ENCODE results near the gene UVSSA.

DNA sequence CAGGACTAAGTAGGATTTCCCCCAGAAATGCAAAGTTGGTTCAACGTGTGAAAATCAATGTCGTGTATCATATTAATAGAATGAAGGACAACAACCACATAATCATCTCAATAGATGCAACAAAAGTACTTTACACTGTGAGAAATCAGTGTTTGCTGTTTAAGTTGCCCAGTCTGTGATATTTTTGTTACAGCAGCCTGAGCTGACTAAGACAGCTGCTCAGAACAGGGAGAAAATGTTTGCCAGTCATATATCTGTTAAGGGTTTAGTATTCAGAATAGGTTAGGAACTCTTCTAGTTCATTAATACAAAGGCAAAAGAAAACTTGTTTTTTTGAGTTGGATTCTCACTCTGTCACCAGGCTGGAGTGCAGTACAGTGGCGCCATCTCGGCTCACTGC, 44.8 kb upstream of the UVSSA start:
- TF ChIP-seq, protein P1, sequence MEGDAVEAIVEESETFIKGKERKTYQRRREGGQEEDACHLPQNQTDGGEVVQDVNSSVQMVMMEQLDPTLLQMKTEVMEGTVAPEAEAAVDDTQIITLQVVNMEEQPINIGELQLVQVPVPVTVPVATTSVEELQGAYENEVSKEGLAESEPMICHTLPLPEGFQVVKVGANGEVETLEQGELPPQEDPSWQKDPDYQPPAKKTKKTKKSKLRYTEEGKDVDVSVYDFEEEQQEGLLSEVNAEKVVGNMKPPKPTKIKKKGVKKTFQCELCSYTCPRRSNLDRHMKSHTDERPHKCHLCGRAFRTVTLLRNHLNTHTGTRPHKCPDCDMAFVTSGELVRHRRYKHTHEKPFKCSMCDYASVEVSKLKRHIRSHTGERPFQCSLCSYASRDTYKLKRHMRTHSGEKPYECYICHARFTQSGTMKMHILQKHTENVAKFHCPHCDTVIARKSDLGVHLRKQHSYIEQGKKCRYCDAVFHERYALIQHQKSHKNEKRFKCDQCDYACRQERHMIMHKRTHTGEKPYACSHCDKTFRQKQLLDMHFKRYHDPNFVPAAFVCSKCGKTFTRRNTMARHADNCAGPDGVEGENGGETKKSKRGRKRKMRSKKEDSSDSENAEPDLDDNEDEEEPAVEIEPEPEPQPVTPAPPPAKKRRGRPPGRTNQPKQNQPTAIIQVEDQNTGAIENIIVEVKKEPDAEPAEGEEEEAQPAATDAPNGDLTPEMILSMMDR (IDR thresholded peaks at IDR 0.05; ENCODE audit: low read depth, low read length): no peak
- TF ChIP-seq, protein P2, sequence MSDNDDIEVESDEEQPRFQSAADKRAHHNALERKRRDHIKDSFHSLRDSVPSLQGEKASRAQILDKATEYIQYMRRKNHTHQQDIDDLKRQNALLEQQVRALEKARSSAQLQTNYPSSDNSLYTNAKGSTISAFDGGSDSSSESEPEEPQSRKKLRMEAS (IDR thresholded peaks at IDR 0.05; ENCODE audit: low read depth, low read length): no peak
- TF ChIP-seq POLR2A (IDR thresholded peaks at IDR 0.05; ENCODE audit: extremely low read depth, insufficient read length): no peak

Measured in NB4 (cell line).